HUES6 (cell line): ENCODE data around the gene PIK3CB.

Experiments used
- H3K27ac ChIP-seq: 2 replicates; pipeline ENCODE4 v1.7.0; 2013; ENCODE audit warnings: low read depth, mild to moderate bottlenecking, low read length, inconsistent platforms
- H3K27me3 ChIP-seq: 2 replicates; pipeline ENCODE4 v1.6.1; 2013; ENCODE audit warnings: low read length; ENCODE audit not compliant: control insufficient read depth, insufficient read depth
- H3K36me3 ChIP-seq: 2 replicates; pipeline ENCODE4 v1.6.1; 2013; ENCODE audit warnings: low read length; ENCODE audit not compliant: control insufficient read depth, insufficient read depth
- H3K4me1 ChIP-seq: 2 replicates; pipeline ENCODE4 v1.6.1; 2013; ENCODE audit warnings: low read length; ENCODE audit not compliant: control insufficient read depth, insufficient read depth
- H3K4me3 ChIP-seq: 2 replicates; pipeline ENCODE4 v1.5.1; 2013; ENCODE audit warnings: low read depth, low read length
- H3K9ac ChIP-seq: one replicate; pipeline ENCODE4 v1.6.1; 2013; ENCODE audit warnings: mild to moderate bottlenecking, low read length
- H3K9me3 ChIP-seq: 2 replicates; pipeline ENCODE4 v1.6.1; 2013; ENCODE audit warnings: low read depth, low read length; ENCODE audit not compliant: control insufficient read depth, insufficient read depth

The PIK3CB gene

DNA sequence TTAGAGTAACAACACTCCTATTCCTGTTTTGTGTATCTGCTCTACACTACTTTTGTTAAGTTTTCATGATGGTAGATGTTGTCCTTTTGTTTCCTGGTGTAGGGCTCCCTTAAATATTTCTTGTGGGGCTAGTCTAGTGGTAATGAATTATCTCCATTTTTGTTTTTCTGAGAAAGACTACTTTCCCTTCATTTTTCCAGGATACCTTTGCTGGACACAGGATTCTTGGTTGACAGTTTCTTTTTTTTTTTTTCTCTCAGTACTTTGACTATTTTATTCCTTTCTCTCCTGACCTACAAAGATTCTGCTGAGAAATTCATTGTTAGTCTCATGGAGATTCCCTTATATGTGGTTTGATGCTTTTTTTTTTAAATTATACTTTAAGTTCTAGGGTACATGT, 188.2 kb downstream of the PIK3CB start:
- Histone ChIP-seq H3K4me1 (no peaks in the 10 kb centered on the region), H3K27ac (no peak overlapping the region), H3K27me3 (no peaks in the 10 kb centered on the region), H3K4me3 (no peak overlapping the region), H3K9ac (no peak overlapping the region), H3K36me3 (peaks cover 28% of the 10 kb centered on the region), H3K9me3 (peaks cover 66% of the 10 kb centered on the region)

DNA sequence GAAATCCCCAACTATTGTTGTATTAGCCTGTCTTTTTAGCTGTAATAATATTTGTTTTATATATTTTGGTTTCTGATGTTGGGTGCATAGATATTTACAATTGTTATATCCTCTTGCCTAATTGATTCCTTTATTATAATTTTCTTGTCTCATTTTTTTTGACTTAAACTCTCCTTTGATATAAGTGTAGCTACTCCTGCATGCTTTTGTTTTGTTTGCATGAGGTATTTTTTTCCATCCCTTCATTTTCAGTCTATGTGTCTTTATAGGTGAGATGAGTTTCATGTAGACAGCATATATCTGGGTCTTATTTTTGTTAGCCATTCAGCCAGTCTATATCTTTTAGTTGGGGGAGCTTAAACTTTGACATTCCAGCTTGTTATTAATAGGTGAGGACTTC, 188.7 kb downstream of the PIK3CB start:
- no peak overlapping the region for H3K9ac ChIP-seq
- peaks cover 71% of the 10 kb centered on the region for H3K9me3 ChIP-seq
- no peaks in the 10 kb centered on the region for H3K27me3 ChIP-seq
- peaks cover 23% of the 10 kb centered on the region for H3K36me3 ChIP-seq
- no peak overlapping the region for H3K27ac ChIP-seq
- H3K4me1 ChIP-seq = no peaks in the 10 kb centered on the region
- no peak overlapping the region for H3K4me3 ChIP-seq

GRCh38 chr3:138642927-138643253, 191.8 kb downstream of the PIK3CB start:
- Histone ChIP-seq H3K36me3 (no peaks in the 10 kb centered on the region), H3K9ac (no peak overlapping the region), H3K27ac (no peak overlapping the region), H3K4me1 (no peaks in the 10 kb centered on the region), H3K9me3 (peaks cover 56% of the 10 kb centered on the region), H3K4me3 (no peak overlapping the region), H3K27me3 (no peaks in the 10 kb centered on the region)

DNA sequence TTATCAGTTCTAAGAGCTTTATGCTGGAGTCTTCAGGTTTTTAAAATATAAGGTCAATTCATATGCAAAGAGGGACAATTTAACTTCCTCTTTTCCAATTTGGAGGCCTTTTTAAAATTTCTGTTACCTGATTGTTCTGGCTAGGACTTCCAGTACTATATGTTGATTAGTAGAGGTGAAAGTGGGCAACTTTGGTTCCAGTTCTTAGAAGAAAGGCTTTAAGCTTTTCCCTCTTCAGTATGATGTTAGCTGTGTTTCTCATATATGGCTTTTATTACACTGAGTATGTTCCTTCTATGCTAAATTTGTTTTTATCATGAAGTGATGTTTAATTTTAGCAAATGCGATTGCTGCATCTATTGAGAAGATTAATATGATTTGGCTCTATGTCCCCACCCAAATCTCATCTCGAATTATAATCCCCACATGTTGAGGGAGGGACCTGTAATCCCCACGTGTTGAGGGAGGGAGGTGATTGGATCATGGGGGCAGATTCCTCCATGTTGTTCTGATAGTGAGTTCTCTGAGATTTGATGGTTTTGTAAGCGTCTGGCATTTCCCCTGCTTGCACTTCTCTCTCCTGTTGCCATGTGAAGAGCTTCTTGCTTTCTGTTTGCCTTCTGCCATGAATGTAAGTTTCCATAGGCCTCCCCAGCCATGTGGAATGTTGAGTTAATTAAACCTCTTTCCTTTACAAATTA, 192.4 kb downstream of the PIK3CB start:
- Histone ChIP-seq H3K27me3 (no peaks in the 10 kb centered on the region), H3K27ac (no peak overlapping the region), H3K9ac (no peak overlapping the region), H3K9me3 (peaks cover 56% of the 10 kb centered on the region), H3K4me1 (no peaks in the 10 kb centered on the region), H3K36me3 (no peaks in the 10 kb centered on the region), H3K4me3 (no peak overlapping the region)

- Histone ChIP-seq H3K4me3 (no peak overlapping the region), H3K27me3 (no peaks in the 10 kb centered on the region), H3K9me3 (peaks cover 44% of the 10 kb centered on the region), H3K27ac (no peak overlapping the region), H3K4me1 (no peaks in the 10 kb centered on the region), H3K9ac (no peak overlapping the region), H3K36me3 (no peaks in the 10 kb centered on the region)
These were observed 194.2 kb downstream of the PIK3CB start for GRCh38 chr3:138640537-138640936.

DNA sequence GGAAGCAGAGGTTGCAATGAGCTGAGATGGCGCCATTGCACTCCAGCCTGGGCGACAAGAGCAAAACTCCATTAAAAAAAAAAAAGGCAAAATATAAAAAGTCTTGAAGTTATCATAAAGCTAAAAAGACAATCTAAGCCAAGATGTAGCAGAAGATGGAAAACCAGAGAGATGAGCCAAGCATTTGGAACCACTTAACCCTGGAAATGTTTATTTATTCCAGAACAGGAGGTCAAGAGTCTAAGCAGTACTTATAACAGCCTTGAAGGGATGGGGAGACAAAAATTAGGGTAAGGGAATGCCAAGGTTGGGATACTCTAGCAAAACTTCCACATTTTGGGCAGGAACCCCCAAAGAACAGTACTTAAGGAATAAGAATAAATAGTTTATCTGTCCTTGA, 196.1 kb downstream of the PIK3CB start:
- H3K27ac ChIP-seq = no peak overlapping the region
- no peaks in the 10 kb centered on the region for H3K27me3 ChIP-seq
- H3K36me3 ChIP-seq = no peaks in the 10 kb centered on the region
- peaks cover 27% of the 10 kb centered on the region for H3K9me3 ChIP-seq
- no peak overlapping the region for H3K4me3 ChIP-seq
- no peaks in the 10 kb centered on the region for H3K4me1 ChIP-seq
- H3K9ac ChIP-seq = no peak overlapping the region

DNA sequence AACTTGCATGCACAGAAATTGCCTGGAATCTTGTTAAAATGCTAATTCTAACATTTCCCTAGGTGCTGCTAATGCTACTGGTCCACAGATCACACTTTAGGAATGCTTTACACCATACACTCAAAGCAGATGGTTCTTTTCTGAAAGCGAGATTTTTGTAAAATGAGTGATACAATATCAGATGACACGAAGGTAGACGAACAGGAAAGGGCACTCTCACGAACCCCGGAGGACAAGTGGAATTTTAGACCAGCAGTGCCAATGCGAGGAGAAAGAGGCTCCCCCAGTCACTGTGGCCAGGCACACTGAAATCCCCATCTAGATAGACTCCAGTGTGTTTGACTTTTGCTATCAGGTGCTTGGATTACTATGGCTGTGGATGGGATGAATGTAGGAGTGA, 205.2 kb downstream of the PIK3CB start:
- Histone ChIP-seq H3K27me3 (no peaks in the 10 kb centered on the region), H3K27ac (no peak overlapping the region), H3K4me3 (no peak overlapping the region), H3K4me1 (no peaks in the 10 kb centered on the region), H3K9me3 (no peaks in the 10 kb centered on the region), H3K36me3 (peaks cover 3% of the 10 kb centered on the region; the same call in 1 of the 2 replicates), H3K9ac (no peak overlapping the region)

DNA sequence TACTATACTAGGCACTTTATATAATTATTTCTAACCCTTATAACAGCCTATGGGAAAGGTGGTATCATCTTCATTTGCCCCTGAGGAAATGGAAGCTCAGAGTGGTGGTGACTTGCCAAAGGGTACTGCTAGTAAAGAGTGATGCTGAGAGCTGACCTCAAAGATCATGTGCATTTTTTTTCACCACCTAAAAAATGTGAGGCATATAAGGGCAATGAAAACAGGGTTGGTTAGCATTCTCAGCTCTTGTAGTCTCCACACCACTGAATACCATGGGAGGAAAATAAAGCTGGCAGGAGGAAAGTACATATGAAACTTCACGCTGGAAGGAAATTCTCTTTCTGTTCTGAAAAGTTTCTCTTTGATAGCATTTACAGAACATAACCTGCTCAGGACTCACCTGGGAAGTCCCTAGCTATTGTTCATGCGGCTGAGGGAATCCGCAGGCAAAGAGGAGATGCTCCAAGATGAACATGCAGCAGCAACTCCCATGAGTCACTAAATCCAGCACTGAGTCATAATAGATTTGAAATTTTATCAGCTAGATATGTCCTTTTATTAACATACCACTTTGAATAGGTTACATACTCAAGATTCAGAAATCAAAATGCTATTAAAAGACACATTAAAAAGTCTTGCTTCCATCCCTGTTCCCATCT, 208.9 kb downstream of the PIK3CB start:
- Histone ChIP-seq H3K27me3 (no peaks in the 10 kb centered on the region), H3K9me3 (no peaks in the 10 kb centered on the region), H3K36me3 (peaks cover 3% of the 10 kb centered on the region; the same call in 1 of the 2 replicates), H3K4me1 (no peaks in the 10 kb centered on the region), H3K9ac (no peak overlapping the region), H3K4me3 (no peak overlapping the region), H3K27ac (no peak overlapping the region)

DNA sequence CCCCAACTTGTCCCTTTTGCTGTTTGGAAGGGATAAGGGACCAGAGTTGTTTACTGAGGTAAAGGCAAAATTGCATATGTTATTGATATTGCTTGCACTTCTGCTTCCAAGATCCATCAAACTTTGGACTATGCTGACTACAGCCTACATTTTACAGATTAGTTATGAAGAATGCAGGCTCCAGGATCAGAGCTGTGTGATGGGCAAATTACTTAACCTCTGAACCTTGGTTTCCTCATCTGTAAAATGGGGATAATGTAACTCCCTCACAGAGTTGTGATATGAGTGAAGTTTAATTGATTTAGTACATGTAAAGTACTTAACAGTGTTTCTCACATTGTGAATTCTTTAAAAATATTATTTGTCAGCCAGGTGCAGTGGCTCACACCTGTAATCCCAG, 210.2 kb downstream of the PIK3CB start:
- H3K9me3 ChIP-seq = no peaks in the 10 kb centered on the region
- H3K4me1 ChIP-seq = no peaks in the 10 kb centered on the region
- peaks cover 2% of the 10 kb centered on the region; the same call in 1 of the 2 replicates for H3K36me3 ChIP-seq
- H3K27ac ChIP-seq = no peak overlapping the region
- H3K9ac ChIP-seq = no peak overlapping the region
- no peaks in the 10 kb centered on the region for H3K27me3 ChIP-seq
- no peak overlapping the region for H3K4me3 ChIP-seq

DNA sequence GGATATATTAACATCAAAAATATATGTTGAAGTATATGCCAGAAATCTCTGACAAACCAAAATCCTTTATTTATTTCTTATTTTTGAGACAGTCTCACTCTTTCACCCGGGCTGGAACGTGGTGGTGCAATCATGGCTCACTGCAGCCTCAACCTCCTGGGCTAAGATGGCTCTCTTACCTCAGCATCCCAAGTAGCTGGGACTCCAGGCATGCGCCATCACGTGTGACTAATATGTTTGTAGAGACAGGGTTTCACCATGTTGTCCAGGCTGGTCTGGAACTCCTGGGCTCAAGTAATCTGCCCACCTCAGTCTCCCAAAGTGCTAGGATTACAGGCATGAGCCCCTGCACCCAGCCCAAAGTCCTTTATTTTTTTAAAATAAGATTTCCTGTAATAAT, 214.3 kb downstream of the PIK3CB start:
- Histone ChIP-seq H3K27ac (no peak overlapping the region), H3K4me3 (no peak overlapping the region), H3K9me3 (no peaks in the 10 kb centered on the region), H3K36me3 (no peaks in the 10 kb centered on the region), H3K27me3 (no peaks in the 10 kb centered on the region), H3K9ac (no peak overlapping the region), H3K4me1 (no peaks in the 10 kb centered on the region)

GRCh38 chr3:138615462-138615861, 219.3 kb downstream of the PIK3CB start:
- H3K4me3 ChIP-seq = no peak overlapping the region
- no peaks in the 10 kb centered on the region for H3K27me3 ChIP-seq
- no peaks in the 10 kb centered on the region for H3K36me3 ChIP-seq
- no peak overlapping the region for H3K27ac ChIP-seq
- peaks cover 5% of the 10 kb centered on the region; the same call in 1 of the 2 replicates for H3K4me1 ChIP-seq
- H3K9ac ChIP-seq = no peak overlapping the region
- no peaks in the 10 kb centered on the region for H3K9me3 ChIP-seq
